T-cell (primary cell): ENCODE measurements around the gene ZIM2. TPM values are rescaled to one million over a fixed set of nuclear protein-coding genes. Genes with fewer than 3 reads are reported as not detected.

Experiments used
- ATAC-seq, 4 experiments: fragments of 200-7000 bp in 3 of 4; fragments of 150-1000 bp in 1 of 4; cut with Tn5 transposase; replicated peaks in 1 of 4; 1 replicate in 3 of 4; 2 replicates in 1 of 4; pipeline ENCODE4 v1.10.0; 2021; ENCODE audit warnings: moderate library complexity in 3 of 4, mild to moderate bottlenecking in 2 of 4, moderate number of reproducible peaks in 1 of 4
- CTCF ChIA-PET, 2 donors: fragments of 300-600 bp; sonication (Branson Sonifier 250); formaldehyde crosslinking; loops; one replicate each; lab custom pipeline; 2022; ENCODE audit warnings: antibody characterized with exemption in 2 of 2; lab: Charles Lee
- POLR2A ChIA-PET, 2 donors: fragments of 300-600 bp; sonication (Branson Sonifier 250); formaldehyde crosslinking; loops; one replicate each; lab custom pipeline; 2022; ENCODE audit warnings: antibody characterized with exemption in 2 of 2; lab: Charles Lee
- DNase-seq, 35 experiments: peaks; one replicate each; pipeline versions ENCODE4 v3.0.0 to v3.0.0-alpha.2; 2013 to 2023
- H3K27ac ChIP-seq: one replicate; pipeline ENCODE4 v1.5.1; 2013; ENCODE audit warnings: low read length
- H3K27me3 ChIP-seq, 2 experiments: replicated peaks in 1 of 2; 1 replicate in 1 of 2; 2 replicates in 1 of 2; pipeline versions ENCODE4 v1.6.1 to v1.7.0; 2013; ENCODE audit warnings: low read length in 1 of 2, mixed read lengths in 1 of 2; ENCODE audit not compliant: control insufficient read depth in 2 of 2, insufficient read depth in 2 of 2; ENCODE audit errors: extremely low read depth in 1 of 2
- H3K36me3 ChIP-seq, 2 donors: 1 replicate in 1 of 2; 2 replicates in 1 of 2; pipeline versions ENCODE4 v1.6.1 to v1.7.0; 2013; ENCODE audit warnings: low read length in 1 of 2; ENCODE audit not compliant: control insufficient read depth in 2 of 2, insufficient read depth in 1 of 2; ENCODE audit errors: extremely low read depth in 1 of 2
- H3K4me1 ChIP-seq, 2 experiments: 1 replicate in 1 of 2; 2 replicates in 1 of 2; pipeline versions ENCODE4 v1.6.1 to v1.7.0; 2013; ENCODE audit warnings: low read length in 2 of 2, mixed read lengths in 1 of 2; ENCODE audit not compliant: insufficient read depth in 2 of 2, control insufficient read depth in 1 of 2; ENCODE audit errors: extremely low read depth in 1 of 2
- H3K4me3 ChIP-seq, 2 donors: 1 replicate in 1 of 2; 2 replicates in 1 of 2; pipeline versions ENCODE4 v1.5.1 to v1.7.0; 2013; ENCODE audit warnings: mild to moderate bottlenecking in 2 of 2, low read length in 1 of 2, moderate library complexity in 1 of 2; ENCODE audit not compliant: control insufficient read depth in 1 of 2; ENCODE audit errors: extremely low read depth in 1 of 2
- H3K9me3 ChIP-seq: 2 replicates; pipeline ENCODE4 v1.7.0; 2013
- H3K27ac Mint-ChIP-seq, 2 donors: one replicate each; pipeline ENCODE4 v1.8.0; 2020 to 2021; ENCODE audit warnings: mild to moderate bottlenecking in 2 of 2, mixed read lengths in 2 of 2
- H3K27me3 Mint-ChIP-seq, 2 donors: one replicate each; pipeline ENCODE4 v1.8.0; 2021 to 2022; ENCODE audit warnings: mixed read lengths in 2 of 2
- H3K36me3 Mint-ChIP-seq: one replicate; pipeline ENCODE4 v1.8.0; 2021; ENCODE audit warnings: mixed read lengths
- H3K4me1 Mint-ChIP-seq, 3 donors: one replicate each; pipeline ENCODE4 v1.8.0; 2020 to 2022; ENCODE audit warnings: mixed read lengths in 3 of 3, mild to moderate bottlenecking in 1 of 3
- H3K4me3 Mint-ChIP-seq, 3 donors: one replicate each; pipeline ENCODE4 v1.8.0; 2020 to 2022; ENCODE audit warnings: mild to moderate bottlenecking in 3 of 3, mixed read lengths in 3 of 3, moderate library complexity in 3 of 3
- H3K9me3 Mint-ChIP-seq, 3 donors: one replicate each; pipeline ENCODE4 v1.8.0; 2020 to 2022; ENCODE audit warnings: mixed read lengths in 3 of 3
- WGBS: methylation state at CpG from one replicate; pipeline ENCODE4 v1.1.5; 2013; ENCODE audit warnings: missing lambda C conversion rate; ENCODE audit not compliant: insufficient coverage; 5-methylcytosine and 5-hydroxymethylcytosine counted together
- total RNA-seq, 35 experiments: library from RNA in 6 of 35; stranded (reverse) in 6 of 35; fragments of 120-200 nt in 1 of 35; gene quantifications; one replicate each; pipeline versions ENCODE4 v1.2.1 to v1.2.4 and lab custom pipeline; 2013 to 2026

The ZIM2 gene
- total RNA-seq, 5 donors from 2014 or later (not counting 1 experiment from before 2014, with no cell fraction given): not detected

DNA sequence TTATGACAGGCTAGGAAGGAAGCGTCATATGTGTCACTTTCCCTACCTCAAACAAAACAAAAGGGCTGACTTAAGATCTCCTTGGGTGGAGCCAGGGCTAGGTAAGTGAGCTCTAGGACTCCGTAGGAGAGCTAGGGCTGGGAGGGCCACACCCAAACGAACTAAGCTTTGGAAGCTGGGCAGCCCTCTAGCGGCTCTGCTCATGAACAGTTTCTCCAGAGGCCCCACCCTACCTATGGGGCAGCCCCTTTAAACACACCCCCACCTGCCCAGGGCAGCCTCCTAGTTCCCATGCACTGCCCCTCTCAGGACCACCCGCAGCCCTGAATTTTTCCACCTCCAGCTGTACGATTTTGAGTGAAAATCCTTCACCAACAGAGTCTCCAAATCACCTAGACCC is 3.5 kb downstream of the ZIM2 start:
- Histone ChIP-seq H3K9me3 (no peaks in the 10 kb centered on the region), H3K4me3 (no peak overlapping the region), H3K27ac (no peak overlapping the region), H3K4me1 (peaks cover 0 to 3% of the 10 kb centered on the region in 2 experiments), H3K27me3 (peaks cover 0 to 43% of the 10 kb centered on the region in 2 experiments), H3K36me3 (no peaks in the 10 kb centered on the region)
- no peaks in the 10 kb centered on the region for H3K36me3 Mint-ChIP-seq
- WGBS: 64% methylated on average over 4 of the region's 6 CpGs
- DNase-seq (no peak), ATAC-seq (no peak)
- peaks cover 12 to 22% of the 10 kb centered on the region in 2 donors for H3K27me3 Mint-ChIP-seq
- peaks cover 37 to 48% (median 41%) of the 10 kb centered on the region in 3 donors for H3K9me3 Mint-ChIP-seq
- no peaks in the 10 kb centered on the region for H3K4me1 Mint-ChIP-seq
- CTCF ChIA-PET: no interaction called here
- POLR2A ChIA-PET: no interaction called here
- H3K4me3 Mint-ChIP-seq: no peak overlapping the region
- H3K27ac Mint-ChIP-seq: no peak overlapping the region

DNA sequence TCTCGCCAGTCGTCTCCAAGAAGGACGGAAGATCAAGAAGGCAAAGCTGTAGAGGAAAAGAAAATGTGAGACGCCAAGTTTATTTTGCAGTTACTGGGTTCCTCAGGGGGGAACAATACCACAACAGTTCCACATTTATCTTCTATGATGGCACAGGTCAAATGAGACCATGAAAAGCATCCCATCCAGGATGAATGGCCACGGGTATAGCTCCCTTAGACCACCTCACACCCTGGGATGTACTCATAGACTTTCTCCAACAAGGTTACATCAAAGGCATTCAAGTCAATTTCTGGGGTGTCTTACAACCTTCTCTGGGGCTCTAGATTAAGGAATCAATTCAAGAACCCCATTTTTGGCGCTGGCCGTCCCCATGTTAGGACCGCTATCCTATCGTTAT is 4.5 kb downstream of the ZIM2 start:
- ATAC-seq (no peak), DNase-seq (no peak)
- no peak overlapping the region for H3K27ac Mint-ChIP-seq
- H3K4me1 Mint-ChIP-seq: no peaks in the 10 kb centered on the region
- POLR2A ChIA-PET: no interaction called here
- CTCF ChIA-PET: no interaction called here
- H3K27me3 Mint-ChIP-seq: peaks cover 11 to 20% of the 10 kb centered on the region in 2 donors
- Histone ChIP-seq H3K27me3 (peaks cover 0 to 43% of the 10 kb centered on the region in 2 experiments), H3K36me3 (no peaks in the 10 kb centered on the region), H3K4me3 (no peak overlapping the region), H3K27ac (no peak overlapping the region), H3K4me1 (peaks cover 0 to 3% of the 10 kb centered on the region in 2 experiments), H3K9me3 (no peaks in the 10 kb centered on the region)
- no peak overlapping the region for H3K4me3 Mint-ChIP-seq
- 50% methylated on average over 1 of the region's 9 CpGs for WGBS
- H3K9me3 Mint-ChIP-seq: peaks cover 34 to 40% (median 34%) of the 10 kb centered on the region in 3 donors
- no peaks in the 10 kb centered on the region for H3K36me3 Mint-ChIP-seq

DNA sequence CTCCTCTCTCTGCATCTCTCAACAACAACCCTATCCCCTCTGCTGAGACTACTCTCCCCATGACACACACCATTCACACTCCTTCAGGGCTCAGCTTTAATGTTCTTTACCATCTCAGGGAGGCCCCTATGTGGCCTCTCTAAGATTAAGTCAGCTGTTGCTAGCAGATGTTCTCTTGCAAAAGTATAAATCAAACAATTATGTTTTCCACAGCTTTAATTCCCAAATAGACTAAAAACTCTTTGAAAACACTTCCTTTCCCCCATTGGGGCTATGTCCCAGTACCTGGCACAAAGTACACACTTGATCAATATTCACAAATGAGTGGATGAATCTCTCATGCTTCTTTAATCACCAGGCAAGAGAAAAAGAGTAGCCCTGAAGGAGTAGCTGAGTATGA is 5.1 kb downstream of the ZIM2 start:
- Histone ChIP-seq H3K36me3 (no peaks in the 10 kb centered on the region), H3K9me3 (no peaks in the 10 kb centered on the region), H3K27me3 (peaks cover 0 to 39% of the 10 kb centered on the region in 2 experiments), H3K4me1 (peaks cover 0 to 3% of the 10 kb centered on the region in 2 experiments), H3K27ac (no peak overlapping the region), H3K4me3 (no peak overlapping the region)
- ChIA-PET POLR2A (no interaction called here), CTCF (no interaction called here)
- no peaks in the 10 kb centered on the region for H3K4me1 Mint-ChIP-seq
- ATAC-seq (no peak), DNase-seq (no peak)
- peaks cover 31 to 38% (median 33%) of the 10 kb centered on the region in 3 donors for H3K9me3 Mint-ChIP-seq
- no peak overlapping the region for H3K27ac Mint-ChIP-seq
- no peak overlapping the region for H3K4me3 Mint-ChIP-seq
- H3K36me3 Mint-ChIP-seq: no peaks in the 10 kb centered on the region
- H3K27me3 Mint-ChIP-seq: peaks cover 8 to 17% of the 10 kb centered on the region in 2 donors

DNA sequence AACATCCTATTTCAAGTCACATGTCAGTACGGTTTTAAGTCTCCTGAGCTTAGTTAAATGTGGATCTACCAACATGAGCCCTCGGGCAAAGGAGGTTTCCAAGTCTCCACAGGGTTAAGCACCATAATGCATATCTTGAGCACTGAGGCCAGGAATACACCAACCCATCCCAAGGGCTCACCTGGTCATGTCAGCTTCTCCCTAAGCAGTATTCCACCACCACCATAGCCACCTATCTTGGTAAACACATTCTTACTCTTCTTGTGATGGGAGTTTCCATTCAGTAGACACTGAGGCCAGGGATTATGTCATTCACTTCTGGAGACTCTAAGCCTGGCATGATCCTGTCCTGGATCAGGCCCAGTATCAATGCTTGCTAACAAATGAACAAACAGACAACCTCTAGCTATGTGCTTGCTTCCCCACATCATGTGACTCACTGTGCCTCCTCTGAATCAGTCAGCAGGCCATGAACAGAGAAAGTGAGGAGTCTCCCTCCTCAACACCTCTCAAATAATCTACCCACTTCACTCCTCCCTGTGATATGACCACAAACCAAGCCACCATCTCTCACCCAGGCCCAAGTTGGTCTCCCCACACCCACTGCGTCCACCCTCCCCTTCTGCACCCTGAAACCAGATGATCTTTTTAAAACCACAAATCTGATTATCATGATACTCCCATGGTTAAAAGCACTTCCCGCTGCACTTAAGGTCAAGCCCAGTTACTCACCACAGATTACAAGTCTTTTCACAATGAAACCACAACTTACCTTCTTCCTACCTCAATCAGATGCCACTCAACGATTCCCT is 5.8 kb downstream of the ZIM2 start:
- H3K4me1 Mint-ChIP-seq: no peaks in the 10 kb centered on the region
- Histone ChIP-seq H3K27ac (no peak overlapping the region), H3K9me3 (no peaks in the 10 kb centered on the region), H3K4me3 (no peak overlapping the region), H3K27me3 (peaks cover 0 to 34% of the 10 kb centered on the region in 2 experiments), H3K4me1 (peaks cover 0 to 3% of the 10 kb centered on the region in 2 experiments), H3K36me3 (no peaks in the 10 kb centered on the region)
- ChIA-PET POLR2A (no interaction called here), CTCF (no interaction called here)
- no peak overlapping the region for H3K4me3 Mint-ChIP-seq
- peaks cover 8 to 17% of the 10 kb centered on the region in 2 donors for H3K27me3 Mint-ChIP-seq
- peaks cover 31 to 45% (median 38%) of the 10 kb centered on the region in 3 donors for H3K9me3 Mint-ChIP-seq
- ATAC-seq (no peak), DNase-seq (no peak)
- WGBS: 58% methylated on average over 5 of the region's 5 CpGs
- no peak overlapping the region for H3K27ac Mint-ChIP-seq
- H3K36me3 Mint-ChIP-seq: no peaks in the 10 kb centered on the region

DNA sequence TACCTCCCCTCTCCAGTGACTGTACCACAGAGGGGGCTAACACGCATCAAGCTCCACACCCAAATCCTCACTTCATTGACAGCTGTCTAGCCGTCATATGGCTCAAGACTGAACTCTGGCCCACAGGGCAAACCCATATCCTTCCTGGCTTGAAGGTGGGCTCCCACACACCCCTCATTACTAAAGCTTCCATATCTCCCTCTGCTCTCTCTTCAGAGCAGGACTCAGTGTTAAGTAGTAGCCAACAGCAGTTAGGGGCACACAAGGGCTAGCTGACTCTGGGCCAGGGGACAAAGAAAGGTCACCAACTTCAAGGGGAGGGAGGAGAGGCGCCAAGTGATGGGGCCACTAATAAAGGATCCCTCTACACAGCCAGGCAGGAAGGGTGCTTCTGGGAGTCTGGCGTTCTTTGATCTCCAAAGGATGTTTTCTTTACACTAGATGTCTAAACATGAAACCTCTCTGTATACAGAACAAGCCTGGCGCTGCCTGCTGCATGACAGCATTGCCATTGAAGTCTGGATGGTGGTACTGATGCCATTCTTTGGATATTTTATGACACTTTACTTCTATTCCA is 8.1 kb downstream of the ZIM2 start:
- no peaks in the 10 kb centered on the region for H3K36me3 Mint-ChIP-seq
- Histone ChIP-seq H3K36me3 (no peaks in the 10 kb centered on the region), H3K9me3 (no peaks in the 10 kb centered on the region), H3K4me1 (no peaks in the 10 kb centered on the region), H3K4me3 (no peak overlapping the region), H3K27me3 (peaks cover 0 to 10% of the 10 kb centered on the region in 2 experiments), H3K27ac (no peak overlapping the region)
- ChIA-PET POLR2A (no interaction called here), CTCF (no interaction called here)
- 67% methylated on average over 1 of the region's 5 CpGs for WGBS
- peaks cover 25 to 49% (median 39%) of the 10 kb centered on the region in 3 donors for H3K9me3 Mint-ChIP-seq
- no peak for DNase-seq
- no peak overlapping the region for H3K27ac Mint-ChIP-seq
- no peak for ATAC-seq
- H3K4me1 Mint-ChIP-seq: no peaks in the 10 kb centered on the region
- H3K27me3 Mint-ChIP-seq: peaks cover 5 to 8% of the 10 kb centered on the region in 2 donors
- H3K4me3 Mint-ChIP-seq: no peak overlapping the region

DNA sequence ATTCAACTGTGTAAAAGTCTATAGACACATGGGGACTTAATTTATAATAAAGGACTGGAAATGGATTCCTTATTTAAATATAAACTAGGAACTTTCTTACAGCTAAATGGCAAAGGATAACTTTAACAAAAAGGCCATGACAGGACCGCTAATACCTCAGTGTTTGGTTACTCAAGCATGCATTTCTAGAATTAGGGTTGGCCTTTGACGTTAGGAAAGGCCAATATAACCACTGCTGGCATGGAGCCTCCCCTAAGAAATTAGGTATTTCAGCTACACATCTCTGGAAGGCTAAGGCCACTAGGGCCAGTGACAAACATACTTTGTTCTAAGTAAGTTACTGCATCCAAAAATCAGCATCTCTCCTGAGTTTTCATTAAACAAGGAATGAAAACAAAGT is 9.3 kb downstream of the ZIM2 start:
- Mint-ChIP-seq H3K27me3 (peaks cover 1 to 8% of the 10 kb centered on the region in 2 donors), H3K9me3 (peaks cover 29 to 49% (median 41%) of the 10 kb centered on the region in 3 donors), H3K4me3 (no peak overlapping the region), H3K36me3 (no peaks in the 10 kb centered on the region), H3K4me1 (no peaks in the 10 kb centered on the region), H3K27ac (no peak overlapping the region)
- no peak for ATAC-seq
- ChIA-PET POLR2A (no interaction called here), CTCF (no interaction called here)
- H3K4me1 ChIP-seq: no peaks in the 10 kb centered on the region
- H3K4me3 ChIP-seq: no peak overlapping the region
- no peaks in the 10 kb centered on the region for H3K36me3 ChIP-seq
- H3K27me3 ChIP-seq: no peaks in the 10 kb centered on the region
- DNase-seq: no peak
- H3K9me3 ChIP-seq: no peaks in the 10 kb centered on the region
- WGBS: no CpG with 5 or more reads among the region's 2 CpGs
- H3K27ac ChIP-seq: no peak overlapping the region
